SK-N-SH (cell line): ENCODE measurements around the gene XPA. TPM values are rescaled to one million over a fixed set of nuclear protein-coding genes. Genes with fewer than 3 reads are reported as not detected.

ENCODE experiments used
- CTCF ChIA-PET: fragments of 300-600, 350-600 bp; formaldehyde crosslinking; extraction: SDS; loops from one replicate; lab custom pipeline; 2021; lab: Yijun Ruan, JAX
- POLR2A ChIA-PET: fragments of 350-600 bp; sonication (Branson Sonifier 250); formaldehyde crosslinking; extraction: SDS; loops from one replicate; lab custom pipeline; 2020; ENCODE audit warnings: antibody characterized with exemption, inconsistent platforms; lab: Yijun Ruan, JAX
- DNase-seq: peaks from one replicate; pipeline ENCODE4 v3.0.0; 2012
- H2AFZ ChIP-seq: fragments of 200-600 bp; sonication (generic); 2 replicates; pipeline ENCODE4 v1.8.1; 2016; ENCODE audit warnings: antibody characterized with exemption, mild to moderate bottlenecking, low read depth
- H3F3A ChIP-seq: fragments of 200-600 bp; sonication (generic); replicated peaks from 2 replicates; pipeline ENCODE3; 2016; ENCODE audit warnings: antibody characterized with exemption, mild to moderate bottlenecking; ENCODE audit not compliant: insufficient read depth
- H3K27ac ChIP-seq, 2 experiments: fragments of 200-500 bp in 1 of 2; fragments of 200-600 bp in 1 of 2; sonication (Bioruptor generic) in 1 of 2; sonication (generic), shearing (Covaris generic) in 1 of 2; 2 replicates each; pipeline versions ENCODE4 v1.5.1 to v1.6.1; 2014 to 2016; ENCODE audit warnings: low read depth in 2 of 2, inconsistent platforms in 1 of 2, low read length in 1 of 2, mild to moderate bottlenecking in 1 of 2, mixed read lengths in 1 of 2
- H3K27me3 ChIP-seq: fragments of 200-600 bp; sonication (generic), shearing (Covaris generic); 2 replicates; pipeline ENCODE4 v1.6.1; 2016; ENCODE audit warnings: mixed run types; ENCODE audit not compliant: insufficient read depth
- H3K36me3 ChIP-seq, 2 experiments: fragments of 200-500 bp in 1 of 2; fragments of 200-600 bp in 1 of 2; sonication (Bioruptor generic) in 1 of 2; sonication (generic) in 1 of 2; replicated peaks in 1 of 2; 2 replicates each; pipeline versions ENCODE3 to v1.5.1; 2014 to 2016; ENCODE audit warnings: low read length in 1 of 2, mild to moderate bottlenecking in 1 of 2; ENCODE audit not compliant: insufficient read depth in 2 of 2, control insufficient read depth in 1 of 2
- H3K4me1 ChIP-seq, 2 experiments: fragments of 200-500 bp in 1 of 2; fragments of 200-600 bp in 1 of 2; sonication (Bioruptor generic) in 1 of 2; sonication (generic), shearing (Covaris generic) in 1 of 2; 2 replicates each; pipeline versions ENCODE4 v1.5.1 to v1.6.1; 2014 to 2016; ENCODE audit warnings: low read depth in 1 of 2, low read length in 1 of 2, mixed run types in 1 of 2; ENCODE audit not compliant: insufficient read depth in 2 of 2, control insufficient read depth in 1 of 2
- H3K4me2 ChIP-seq: fragments of 200-600 bp; sonication (generic), shearing (Covaris generic); 2 replicates; pipeline ENCODE4 v1.6.1; 2017; ENCODE audit warnings: mixed run types
- H3K4me3 ChIP-seq, 2 experiments: fragments of 200-500 bp in 1 of 2; fragments of 200-600 bp in 1 of 2; sonication (Bioruptor generic) in 1 of 2; sonication (generic), shearing (Covaris generic) in 1 of 2; 2 replicates each; pipeline versions ENCODE4 v1.5.1 to v1.8.1; 2014 to 2016; ENCODE audit warnings: low read depth in 2 of 2, inconsistent platforms in 1 of 2, low read length in 1 of 2, mild to moderate bottlenecking in 1 of 2, mixed read lengths in 1 of 2, moderate library complexity in 1 of 2
- H3K79me2 ChIP-seq: fragments of 200-600 bp; sonication (generic); 2 replicates; pipeline ENCODE4 v1.8.1; 2017; ENCODE audit warnings: mild to moderate bottlenecking; ENCODE audit not compliant: insufficient read depth
- H3K9ac ChIP-seq: fragments of 200-600 bp; sonication (generic); 2 replicates; pipeline ENCODE4 v1.6.1; 2017; ENCODE audit warnings: mixed run types
- H3K9me2 ChIP-seq: fragments of 200-600 bp; sonication (generic); 2 replicates; pipeline ENCODE4 v1.6.1; 2017; ENCODE audit warnings: mixed run types
- H3K9me3 ChIP-seq: fragments of 200-600 bp; sonication (generic); 2 replicates; pipeline ENCODE4 v1.6.1; 2017; ENCODE audit warnings: mixed run types, mild to moderate bottlenecking, moderate library complexity
- H4K20me1 ChIP-seq: fragments of 200-600 bp; sonication (generic); 2 replicates; pipeline ENCODE4 v1.6.1; 2017; ENCODE audit warnings: mild to moderate bottlenecking, mixed run types; ENCODE audit not compliant: insufficient read depth
- CHD2 ChIP-seq: fragments of 150-350 bp; IDR thresholded peaks from 2 replicates; pipeline ENCODE4 v1.6.1; 2018; ENCODE audit warnings: low read length; ENCODE audit not compliant: partially characterized antibody
- EZH2phosphoT487 ChIP-seq: fragments of 200-600 bp; sonication (generic); IDR thresholded peaks from 2 replicates; pipeline ENCODE4 v1.6.1; 2017; ENCODE audit warnings: low read depth, mixed run types, mild to moderate bottlenecking, antibody characterized with exemption, moderate library complexity, borderline replicate concordance
- FOSL2 ChIP-seq: IDR thresholded peaks from 2 replicates; pipeline ENCODE4 v1.4.0; 2012; ENCODE audit warnings: low read depth, mild to moderate bottlenecking, moderate library complexity, borderline replicate concordance
- FOXJ3 ChIP-seq: sonication (generic); formaldehyde crosslinking; IDR thresholded peaks from 2 replicates; pipeline ENCODE4 v1.5.1; 2020; ENCODE audit warnings: mild to moderate bottlenecking, missing genetic modification reagents
- GABPA ChIP-seq: IDR thresholded peaks from 2 replicates; pipeline ENCODE4 v1.4.0; 2012; ENCODE audit warnings: low read depth, mild to moderate bottlenecking
- GATA2 ChIP-seq: sonication (generic); formaldehyde crosslinking; IDR thresholded peaks from 2 replicates; pipeline ENCODE4 v1.5.0; 2020; ENCODE audit warnings: mild to moderate bottlenecking, missing genetic modification reagents
- MEF2A ChIP-seq: IDR thresholded peaks from 2 replicates; pipeline ENCODE4 v1.4.0; 2012; ENCODE audit warnings: low read depth, borderline replicate concordance
- MXI1 ChIP-seq: IDR thresholded peaks from 2 replicates; pipeline ENCODE4 v1.6.1; 2012; ENCODE audit warnings: mild to moderate bottlenecking, low read depth, low read length, improper control_type of control experiment
- NFIC ChIP-seq: IDR thresholded peaks from 2 replicates; pipeline ENCODE4 v1.4.0; 2012; ENCODE audit warnings: borderline replicate concordance
- NRF1 ChIP-seq: IDR thresholded peaks from 2 replicates; pipeline ENCODE4 v1.6.1; 2012; ENCODE audit warnings: low read depth, mild to moderate bottlenecking, low read length
- RAD21 ChIP-seq: IDR thresholded peaks from 2 replicates; pipeline ENCODE4 v1.6.1; 2012; ENCODE audit warnings: mild to moderate bottlenecking, low read length
- RXRA ChIP-seq: IDR thresholded peaks from 2 replicates; pipeline ENCODE4 v1.4.0; 2012; ENCODE audit warnings: low read depth, mild to moderate bottlenecking, borderline replicate concordance
- SMC3 ChIP-seq: IDR thresholded peaks from 2 replicates; pipeline ENCODE4 v1.6.1; 2012; ENCODE audit warnings: low read depth, low read length, improper control_type of control experiment
- TCF12 ChIP-seq: IDR thresholded peaks from 2 replicates; pipeline ENCODE4 v1.4.0; 2012
- YY1 ChIP-seq: IDR thresholded peaks from 2 replicates; pipeline ENCODE4 v1.4.0; 2012; ENCODE audit warnings: low read depth, mild to moderate bottlenecking
- WGBS: methylation state at CpG from one replicate; pipeline ENCODE4 v1.1.6; 2017; ENCODE audit warnings: low lambda C conversion rate; 5-methylcytosine and 5-hydroxymethylcytosine counted together
- polyA plus RNA-seq, 3 experiments: library from polyadenylated mRNA; depleted of rRNA; stranded (reverse); fragments of >200 nt; gene quantifications; 2 replicates each; pipeline ENCODE4 v1.2.3, GENCODE V29; 2012
- TF ChIP-seq, protein P1 (sequence below): IDR thresholded peaks from 2 replicates; pipeline ENCODE4; 2012
- TF ChIP-seq, protein P2 (sequence below): IDR thresholded peaks from 2 replicates; pipeline ENCODE4 v1.4.0; 2012; ENCODE audit warnings: low read depth, borderline replicate concordance
- TF ChIP-seq, protein P3 (sequence below): IDR thresholded peaks from 2 replicates; pipeline ENCODE4 v1.4.0; 2012; ENCODE audit warnings: low read depth, borderline replicate concordance
- TF ChIP-seq, protein P4 (sequence below): fragments of 150-350 bp; IDR thresholded peaks from 2 replicates; pipeline ENCODE4 v1.6.1; 2016; ENCODE audit warnings: mild to moderate bottlenecking, low read depth, low read length
- TF ChIP-seq, protein P5 (sequence below): IDR thresholded peaks from 2 replicates; pipeline ENCODE4 v1.6.1; 2012; ENCODE audit warnings: mild to moderate bottlenecking, low read depth, low read length, moderate library complexity
- TF ChIP-seq, protein P6 (sequence below): fragments of 150-350 bp; IDR thresholded peaks from 2 replicates; pipeline ENCODE4 v1.6.1; 2017; ENCODE audit warnings: antibody characterized with exemption, low read length, low read depth, borderline replicate concordance

The XPA gene
- polyA plus RNA-seq, 1 of the 3 experiments (the other 2 are of a cell fraction) = 3.3 TPM

DNA sequence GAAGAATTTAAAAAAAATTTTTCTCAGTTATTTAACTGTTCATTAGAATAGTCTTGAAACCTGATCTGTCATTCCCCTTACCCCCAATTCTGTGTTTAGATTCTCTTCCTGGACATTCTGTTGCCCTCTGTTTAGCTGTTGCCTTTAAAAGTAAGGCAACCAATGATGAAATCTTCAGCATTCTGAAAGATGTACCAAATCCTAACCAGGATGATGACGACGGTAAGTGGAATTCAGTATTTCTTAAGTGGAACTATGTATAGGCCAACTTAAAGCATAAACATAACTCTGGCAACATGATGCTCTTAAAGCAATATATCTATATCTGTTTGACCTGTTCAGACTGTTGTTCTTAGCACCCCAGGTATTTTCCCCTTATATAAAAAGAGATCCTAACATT is 36.3 kb downstream of the XPA start (continued):
- TF ChIP-seq, protein P1, sequence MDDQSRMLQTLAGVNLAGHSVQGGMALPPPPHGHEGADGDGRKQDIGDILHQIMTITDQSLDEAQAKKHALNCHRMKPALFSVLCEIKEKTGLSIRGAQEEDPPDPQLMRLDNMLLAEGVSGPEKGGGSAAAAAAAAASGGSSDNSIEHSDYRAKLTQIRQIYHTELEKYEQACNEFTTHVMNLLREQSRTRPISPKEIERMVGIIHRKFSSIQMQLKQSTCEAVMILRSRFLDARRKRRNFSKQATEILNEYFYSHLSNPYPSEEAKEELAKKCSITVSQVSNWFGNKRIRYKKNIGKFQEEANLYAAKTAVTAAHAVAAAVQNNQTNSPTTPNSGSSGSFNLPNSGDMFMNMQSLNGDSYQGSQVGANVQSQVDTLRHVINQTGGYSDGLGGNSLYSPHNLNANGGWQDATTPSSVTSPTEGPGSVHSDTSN = no peak
- no peak for TF ChIP-seq GATA2
- TF ChIP-seq EZH2phosphoT487 = no peak
- no peak for TF ChIP-seq RXRA
- TF ChIP-seq, protein P2, sequence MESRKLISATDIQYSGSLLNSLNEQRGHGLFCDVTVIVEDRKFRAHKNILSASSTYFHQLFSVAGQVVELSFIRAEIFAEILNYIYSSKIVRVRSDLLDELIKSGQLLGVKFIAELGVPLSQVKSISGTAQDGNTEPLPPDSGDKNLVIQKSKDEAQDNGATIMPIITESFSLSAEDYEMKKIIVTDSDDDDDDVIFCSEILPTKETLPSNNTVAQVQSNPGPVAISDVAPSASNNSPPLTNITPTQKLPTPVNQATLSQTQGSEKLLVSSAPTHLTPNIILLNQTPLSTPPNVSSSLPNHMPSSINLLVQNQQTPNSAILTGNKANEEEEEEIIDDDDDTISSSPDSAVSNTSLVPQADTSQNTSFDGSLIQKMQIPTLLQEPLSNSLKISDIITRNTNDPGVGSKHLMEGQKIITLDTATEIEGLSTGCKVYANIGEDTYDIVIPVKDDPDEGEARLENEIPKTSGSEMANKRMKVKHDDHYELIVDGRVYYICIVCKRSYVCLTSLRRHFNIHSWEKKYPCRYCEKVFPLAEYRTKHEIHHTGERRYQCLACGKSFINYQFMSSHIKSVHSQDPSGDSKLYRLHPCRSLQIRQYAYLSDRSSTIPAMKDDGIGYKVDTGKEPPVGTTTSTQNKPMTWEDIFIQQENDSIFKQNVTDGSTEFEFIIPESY = no peak
- TF ChIP-seq GABPA = no peak
- TF ChIP-seq YY1 = no peak
- TF ChIP-seq, all 33 proteins: peak for 0

DNA sequence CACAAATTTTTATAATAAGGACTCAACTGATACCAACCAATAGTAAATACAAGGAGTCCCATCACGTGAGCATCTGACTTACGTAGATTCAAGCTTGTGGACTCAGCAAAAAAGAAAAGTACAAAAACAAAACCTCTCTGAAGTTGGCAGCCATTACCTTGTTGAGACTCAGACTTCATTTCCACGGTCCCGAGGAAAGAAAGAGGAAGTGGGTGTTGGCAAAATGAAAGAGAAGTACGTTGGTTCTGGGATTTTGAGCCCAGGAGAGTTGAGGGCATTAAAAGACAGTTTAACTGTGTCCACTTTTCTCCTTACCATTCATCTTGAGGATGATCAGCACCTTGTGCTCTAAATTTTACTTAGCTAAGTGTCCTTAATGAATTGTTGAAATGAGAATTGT is 36.8 kb downstream of the XPA start:
- no peaks in the 10 kb centered on the region for H3K79me2 ChIP-seq
- peaks cover 7% of the 10 kb centered on the region for H3F3A ChIP-seq
- no peaks in the 10 kb centered on the region for H3K27me3 ChIP-seq
- no peaks in the 10 kb centered on the region for H4K20me1 ChIP-seq
- CTCF ChIA-PET = interaction anchor here (1.0 kb wide), 1 partner anchor 11 kb away, joined by 3 read pairs; no protein-coding TSS in a partner anchor
- no peak overlapping the region for H2AFZ ChIP-seq
- no peaks in the 10 kb centered on the region for H3K4me1 ChIP-seq
- no peak overlapping the region for H3K9ac ChIP-seq
- H3K9me3 ChIP-seq = no peaks in the 10 kb centered on the region
- H3K9me2 ChIP-seq = no peaks in the 10 kb centered on the region
- H3K36me3 ChIP-seq = peaks cover 85 to 87% of the 10 kb centered on the region in 2 experiments
- H3K27ac ChIP-seq = no peak overlapping the region
- no peak overlapping the region for H3K4me3 ChIP-seq
- POLR2A ChIA-PET = interaction anchor here (0.8 kb wide), 1 partner anchor 14 kb away, joined by 5 read pairs; no protein-coding TSS in a partner anchor
- no peak for DNase-seq
- WGBS = 98% methylated on average over 5 of the region's 5 CpGs
- H3K4me2 ChIP-seq = no peak overlapping the region
- TF ChIP-seq TCF12 (no peak), NRF1 (no peak), FOXJ3 (no peak), NFIC (no peak), MXI1 (no peak), CHD2 (no peak), YY1 (no peak), MEF2A (no peak), SMC3 (no peak), FOSL2 (no peak), RAD21 (no peak), RXRA (no peak)
- TF ChIP-seq, protein P3, sequence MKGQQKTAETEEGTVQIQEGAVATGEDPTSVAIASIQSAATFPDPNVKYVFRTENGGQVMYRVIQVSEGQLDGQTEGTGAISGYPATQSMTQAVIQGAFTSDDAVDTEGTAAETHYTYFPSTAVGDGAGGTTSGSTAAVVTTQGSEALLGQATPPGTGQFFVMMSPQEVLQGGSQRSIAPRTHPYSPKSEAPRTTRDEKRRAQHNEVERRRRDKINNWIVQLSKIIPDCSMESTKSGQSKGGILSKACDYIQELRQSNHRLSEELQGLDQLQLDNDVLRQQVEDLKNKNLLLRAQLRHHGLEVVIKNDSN = no peak
- TF ChIP-seq, protein P4, sequence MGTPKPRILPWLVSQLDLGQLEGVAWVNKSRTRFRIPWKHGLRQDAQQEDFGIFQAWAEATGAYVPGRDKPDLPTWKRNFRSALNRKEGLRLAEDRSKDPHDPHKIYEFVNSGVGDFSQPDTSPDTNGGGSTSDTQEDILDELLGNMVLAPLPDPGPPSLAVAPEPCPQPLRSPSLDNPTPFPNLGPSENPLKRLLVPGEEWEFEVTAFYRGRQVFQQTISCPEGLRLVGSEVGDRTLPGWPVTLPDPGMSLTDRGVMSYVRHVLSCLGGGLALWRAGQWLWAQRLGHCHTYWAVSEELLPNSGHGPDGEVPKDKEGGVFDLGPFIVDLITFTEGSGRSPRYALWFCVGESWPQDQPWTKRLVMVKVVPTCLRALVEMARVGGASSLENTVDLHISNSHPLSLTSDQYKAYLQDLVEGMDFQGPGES = no peak
- TF ChIP-seq, protein P5, sequence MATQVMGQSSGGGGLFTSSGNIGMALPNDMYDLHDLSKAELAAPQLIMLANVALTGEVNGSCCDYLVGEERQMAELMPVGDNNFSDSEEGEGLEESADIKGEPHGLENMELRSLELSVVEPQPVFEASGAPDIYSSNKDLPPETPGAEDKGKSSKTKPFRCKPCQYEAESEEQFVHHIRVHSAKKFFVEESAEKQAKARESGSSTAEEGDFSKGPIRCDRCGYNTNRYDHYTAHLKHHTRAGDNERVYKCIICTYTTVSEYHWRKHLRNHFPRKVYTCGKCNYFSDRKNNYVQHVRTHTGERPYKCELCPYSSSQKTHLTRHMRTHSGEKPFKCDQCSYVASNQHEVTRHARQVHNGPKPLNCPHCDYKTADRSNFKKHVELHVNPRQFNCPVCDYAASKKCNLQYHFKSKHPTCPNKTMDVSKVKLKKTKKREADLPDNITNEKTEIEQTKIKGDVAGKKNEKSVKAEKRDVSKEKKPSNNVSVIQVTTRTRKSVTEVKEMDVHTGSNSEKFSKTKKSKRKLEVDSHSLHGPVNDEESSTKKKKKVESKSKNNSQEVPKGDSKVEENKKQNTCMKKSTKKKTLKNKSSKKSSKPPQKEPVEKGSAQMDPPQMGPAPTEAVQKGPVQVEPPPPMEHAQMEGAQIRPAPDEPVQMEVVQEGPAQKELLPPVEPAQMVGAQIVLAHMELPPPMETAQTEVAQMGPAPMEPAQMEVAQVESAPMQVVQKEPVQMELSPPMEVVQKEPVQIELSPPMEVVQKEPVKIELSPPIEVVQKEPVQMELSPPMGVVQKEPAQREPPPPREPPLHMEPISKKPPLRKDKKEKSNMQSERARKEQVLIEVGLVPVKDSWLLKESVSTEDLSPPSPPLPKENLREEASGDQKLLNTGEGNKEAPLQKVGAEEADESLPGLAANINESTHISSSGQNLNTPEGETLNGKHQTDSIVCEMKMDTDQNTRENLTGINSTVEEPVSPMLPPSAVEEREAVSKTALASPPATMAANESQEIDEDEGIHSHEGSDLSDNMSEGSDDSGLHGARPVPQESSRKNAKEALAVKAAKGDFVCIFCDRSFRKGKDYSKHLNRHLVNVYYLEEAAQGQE = no peak
- TF ChIP-seq, protein P6, sequence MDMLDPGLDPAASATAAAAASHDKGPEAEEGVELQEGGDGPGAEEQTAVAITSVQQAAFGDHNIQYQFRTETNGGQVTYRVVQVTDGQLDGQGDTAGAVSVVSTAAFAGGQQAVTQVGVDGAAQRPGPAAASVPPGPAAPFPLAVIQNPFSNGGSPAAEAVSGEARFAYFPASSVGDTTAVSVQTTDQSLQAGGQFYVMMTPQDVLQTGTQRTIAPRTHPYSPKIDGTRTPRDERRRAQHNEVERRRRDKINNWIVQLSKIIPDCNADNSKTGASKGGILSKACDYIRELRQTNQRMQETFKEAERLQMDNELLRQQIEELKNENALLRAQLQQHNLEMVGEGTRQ = no peak
